ENCODE data around the gene SRGAP1. TPM values are rescaled to one million over a fixed set of nuclear protein-coding genes. Genes with fewer than 3 reads are reported as not detected.

Gene SRGAP1
- total RNA-seq, 1 experiment from 2014 or later, result 0.97 TPM

DNA sequence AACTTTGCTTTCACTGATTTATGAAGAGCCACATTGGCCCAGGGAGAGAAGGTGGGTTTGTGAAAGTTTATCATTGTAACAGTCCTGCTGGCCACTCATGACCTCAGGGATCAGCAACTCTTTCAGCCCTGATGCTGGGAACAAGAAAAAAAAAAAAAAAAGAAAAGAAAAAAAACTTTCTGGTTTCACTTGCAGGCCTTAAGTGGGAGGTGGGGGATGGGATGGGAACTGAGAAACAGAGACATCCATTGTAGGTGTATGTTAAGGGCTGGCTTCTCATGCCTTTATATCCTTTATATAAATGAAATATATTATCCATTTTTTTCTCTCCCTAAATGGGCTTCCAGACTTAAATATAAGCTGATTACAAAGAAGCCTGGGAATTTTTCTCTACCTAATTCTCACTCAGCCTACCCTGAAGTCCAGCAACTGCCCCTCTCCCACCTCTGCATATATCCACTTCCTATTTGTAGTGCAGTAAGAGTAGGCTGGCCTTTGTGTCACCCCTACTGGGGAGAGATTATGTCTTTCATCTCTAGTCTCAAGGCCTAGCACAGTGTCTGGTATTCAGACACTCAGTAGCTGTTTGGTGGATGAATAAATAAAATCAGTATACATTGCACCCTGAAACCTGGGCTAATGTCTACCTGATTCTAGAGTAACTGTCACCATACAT, 190.5 kb downstream of the SRGAP1 start:
- DNase-seq, result no peak
- H3K36me3 ChIP-seq (replicated peaks; ENCODE audit: control insufficient read depth, insufficient read depth, low read length), result no peaks in the 10 kb centered on the region
- H3K27me3 ChIP-seq (ENCODE audit: control insufficient read depth, insufficient read depth, low read length), result no peaks in the 10 kb centered on the region
- H3K4me3 ChIP-seq (ENCODE audit: insufficient read depth, low read depth, low read length), result no peak overlapping the region

DNA sequence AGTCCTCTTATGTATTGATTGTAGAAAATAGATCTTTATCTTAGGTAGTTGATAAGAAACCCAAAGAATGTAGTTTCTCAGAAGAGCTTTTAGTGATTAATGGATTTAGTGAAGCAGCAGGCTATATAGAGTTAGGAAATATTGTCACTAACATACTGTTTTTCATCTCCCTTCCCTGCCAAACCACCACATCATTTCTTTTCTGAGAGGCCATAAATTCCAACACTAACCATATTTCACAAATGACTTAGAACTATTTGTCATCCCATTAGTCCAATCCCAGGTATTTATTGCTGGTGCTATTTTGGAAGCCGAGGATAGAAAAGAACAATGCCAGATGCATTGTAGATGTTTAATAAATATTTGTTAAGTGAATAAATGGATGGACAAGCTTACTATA, 191.9 kb downstream of the SRGAP1 start:
- H3K4me3 ChIP-seq (ENCODE audit: insufficient read depth, low read depth, low read length), result no peak overlapping the region
- H3K36me3 ChIP-seq (replicated peaks; ENCODE audit: control insufficient read depth, insufficient read depth, low read length), result no peaks in the 10 kb centered on the region; the same call in 1 of the 2 replicates
- H3K27me3 ChIP-seq (ENCODE audit: control insufficient read depth, insufficient read depth, low read length), result no peaks in the 10 kb centered on the region
- DNase-seq, result no peak

DNA sequence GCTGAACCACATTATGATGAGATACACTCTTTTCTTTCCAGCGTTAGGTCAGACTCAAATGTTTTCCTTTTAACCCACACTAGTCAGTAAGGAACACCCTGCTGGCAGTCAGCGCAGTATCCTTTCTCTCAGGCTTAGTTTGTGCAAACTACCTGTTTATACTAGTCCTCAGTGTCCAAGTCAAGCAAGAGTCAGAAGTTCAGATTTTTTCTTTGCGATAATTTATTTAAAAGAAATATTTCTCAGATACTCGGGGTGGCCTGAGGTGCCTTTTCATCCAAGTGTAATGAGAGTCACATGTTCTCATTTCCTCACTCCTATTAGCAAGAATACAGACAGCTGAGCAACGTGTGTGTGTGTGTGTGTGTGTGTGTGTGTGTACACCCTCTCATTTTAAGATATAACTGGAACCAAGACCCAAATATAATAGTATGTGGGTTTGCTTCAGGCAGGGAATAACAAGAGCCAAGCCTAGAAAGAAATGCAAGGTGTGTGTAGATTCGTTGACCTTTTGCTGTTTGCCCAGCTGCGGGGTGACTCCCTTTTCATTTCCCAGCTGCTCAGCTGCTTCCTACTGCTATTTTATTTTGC, 194.9 kb downstream of the SRGAP1 start:
- Histone ChIP-seq H3K4me3 (ENCODE audit: insufficient read depth, low read depth, low read length) (no peak overlapping the region), H3K27me3 (ENCODE audit: control insufficient read depth, insufficient read depth, low read length) (no peaks in the 10 kb centered on the region), H3K36me3 (replicated peaks; ENCODE audit: control insufficient read depth, insufficient read depth, low read length) (no peaks in the 10 kb centered on the region; the same call in 1 of the 2 replicates)
- DNase-seq, result peak; percentile 6

DNA sequence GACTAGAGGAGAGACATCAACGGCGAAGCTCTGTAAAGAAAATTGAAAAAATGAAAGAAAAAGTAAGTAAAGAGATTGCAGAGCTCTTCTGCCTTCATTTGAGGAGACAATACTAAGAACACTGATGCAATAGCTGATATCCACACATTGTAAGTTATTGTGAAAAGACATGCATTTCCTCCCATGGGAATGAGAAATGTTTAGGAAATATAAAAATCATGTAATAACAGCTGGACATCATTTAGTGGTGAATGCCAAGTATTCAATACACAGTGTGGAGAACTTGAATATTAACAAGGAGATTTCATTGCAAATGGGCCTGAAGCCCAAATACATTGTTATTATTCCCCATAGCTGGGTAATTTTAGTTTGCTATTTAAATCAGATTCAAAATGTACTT, 198.4 kb downstream of the SRGAP1 start:
- no peak overlapping the region for H3K4me3 ChIP-seq (ENCODE audit: insufficient read depth, low read depth, low read length)
- H3K36me3 ChIP-seq (replicated peaks; ENCODE audit: control insufficient read depth, insufficient read depth, low read length), result no peaks in the 10 kb centered on the region; the same call in 1 of the 2 replicates
- DNase-seq, result no peak
- H3K27me3 ChIP-seq (ENCODE audit: control insufficient read depth, insufficient read depth, low read length), result no peaks in the 10 kb centered on the region

DNA sequence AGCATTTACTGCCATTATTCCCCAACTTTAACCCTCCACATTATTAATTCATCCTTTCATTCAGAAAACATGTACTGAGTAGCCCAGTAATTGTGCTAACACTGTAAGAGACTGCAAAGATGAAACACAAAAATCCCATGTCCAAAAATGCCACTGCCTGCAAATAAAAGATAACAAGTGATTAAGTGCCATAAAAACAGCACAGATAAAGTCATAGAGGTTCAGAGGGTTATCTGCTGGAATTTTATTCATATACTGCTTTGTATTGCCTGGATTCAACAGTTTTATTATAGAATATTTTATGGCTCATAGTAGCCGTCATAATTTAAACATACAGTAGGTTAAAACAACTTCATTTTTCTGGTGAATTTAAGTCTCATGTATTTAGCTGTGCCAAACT, 199.7 kb downstream of the SRGAP1 start:
- DNase-seq, result no peak
- Histone ChIP-seq H3K27me3 (ENCODE audit: control insufficient read depth, insufficient read depth, low read length) (no peaks in the 10 kb centered on the region), H3K36me3 (replicated peaks; ENCODE audit: control insufficient read depth, insufficient read depth, low read length) (no peaks in the 10 kb centered on the region; the same call in 1 of the 2 replicates), H3K4me3 (ENCODE audit: insufficient read depth, low read depth, low read length) (no peak overlapping the region)

DNA sequence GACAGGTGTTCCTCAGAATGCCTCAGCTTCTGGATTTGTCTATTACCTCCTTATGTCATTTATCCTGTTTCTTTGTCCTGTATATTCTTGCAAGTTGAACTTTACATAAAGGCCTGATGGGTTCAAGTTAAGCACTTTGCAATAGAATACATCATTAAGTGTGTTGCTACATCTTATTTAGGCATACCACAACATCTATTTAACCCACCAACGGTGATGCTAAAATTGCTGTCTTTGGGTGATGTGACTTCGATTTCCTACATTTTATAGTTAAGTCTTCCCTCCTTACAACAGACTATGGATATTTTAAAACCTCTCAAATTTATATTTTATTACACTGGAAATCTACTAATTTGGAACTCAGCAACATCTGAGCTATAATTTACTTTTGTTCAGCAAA, 206.6 kb downstream of the SRGAP1 start:
- Histone ChIP-seq H3K27me3 (ENCODE audit: control insufficient read depth, insufficient read depth, low read length) (no peaks in the 10 kb centered on the region), H3K36me3 (replicated peaks; ENCODE audit: control insufficient read depth, insufficient read depth, low read length) (no peaks in the 10 kb centered on the region), H3K4me3 (ENCODE audit: insufficient read depth, low read depth, low read length) (no peak overlapping the region)
- DNase-seq, result no peak

DNA sequence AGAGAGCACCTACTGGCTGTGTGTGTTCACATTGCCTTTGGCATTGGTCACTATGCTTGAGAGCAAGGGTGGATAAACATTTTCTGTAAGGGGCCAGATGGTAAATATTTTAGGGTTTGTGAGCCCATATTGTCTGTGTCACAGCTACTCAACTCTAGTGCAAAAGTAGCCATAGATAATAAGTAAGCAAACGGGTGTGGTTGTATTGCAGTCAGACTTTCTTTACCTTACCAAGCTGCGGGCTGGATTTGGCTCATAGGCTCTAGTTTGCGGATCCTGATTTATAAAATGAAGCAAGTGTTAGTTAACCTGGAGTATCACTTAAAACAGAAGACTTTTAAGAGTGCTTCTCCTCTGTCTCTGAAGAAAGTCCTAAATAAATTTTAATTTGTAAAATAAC, 208.6 kb downstream of the SRGAP1 start:
- no peak for DNase-seq
- no peak overlapping the region for H3K4me3 ChIP-seq (ENCODE audit: insufficient read depth, low read depth, low read length)
- no peaks in the 10 kb centered on the region for H3K27me3 ChIP-seq (ENCODE audit: control insufficient read depth, insufficient read depth, low read length)
- H3K36me3 ChIP-seq (replicated peaks; ENCODE audit: control insufficient read depth, insufficient read depth, low read length), result no peaks in the 10 kb centered on the region

DNA sequence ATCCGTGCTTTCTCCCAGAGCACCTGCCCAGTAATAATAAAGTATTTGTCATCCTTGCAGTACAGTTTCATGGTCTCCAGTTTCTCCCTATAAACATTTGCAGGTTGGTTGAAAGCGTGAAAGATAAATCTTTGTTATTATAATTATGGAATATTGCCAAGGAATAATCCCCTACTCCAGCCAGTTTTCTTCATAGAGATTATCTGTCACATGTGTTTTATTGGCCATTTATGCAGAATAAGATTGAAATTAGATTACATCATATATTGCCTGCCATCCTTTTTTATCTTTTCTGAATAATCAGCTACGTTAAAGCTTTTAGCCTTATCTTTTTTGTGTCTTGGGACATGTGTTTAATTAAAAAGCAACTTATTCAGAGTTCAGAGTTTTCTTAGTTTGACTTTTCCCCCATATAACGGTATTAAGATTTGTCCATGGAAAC, 209.6 kb downstream of the SRGAP1 start:
- no peaks in the 10 kb centered on the region for H3K27me3 ChIP-seq (ENCODE audit: control insufficient read depth, insufficient read depth, low read length)

DNA sequence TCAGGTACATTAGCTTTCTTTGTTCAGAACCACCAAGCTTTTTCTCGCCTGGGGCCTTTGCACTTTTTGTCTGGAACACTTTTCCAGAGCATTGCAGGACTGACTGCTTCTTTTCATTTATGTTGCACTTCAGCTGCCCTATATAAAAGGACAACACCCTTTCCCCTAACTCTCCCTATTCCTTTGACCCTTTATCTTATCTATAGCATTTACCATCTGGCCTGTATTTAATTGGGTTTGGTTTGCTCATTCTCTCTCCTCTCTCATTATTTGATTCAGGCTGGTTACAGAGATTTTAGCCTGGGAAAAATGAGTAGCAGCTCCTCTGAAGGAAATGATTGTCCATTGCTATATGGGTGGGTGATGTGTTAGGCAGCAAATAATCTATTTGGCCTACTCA, 212.2 kb downstream of the SRGAP1 start:
- Histone ChIP-seq H3K4me3 (ENCODE audit: insufficient read depth, low read depth, low read length) (no peak overlapping the region), H3K27me3 (ENCODE audit: control insufficient read depth, insufficient read depth, low read length) (no peaks in the 10 kb centered on the region), H3K36me3 (replicated peaks; ENCODE audit: control insufficient read depth, insufficient read depth, low read length) (no peaks in the 10 kb centered on the region)
- no peak for DNase-seq

More for the DNA sequence above, 209.6 kb downstream of the SRGAP1 start:
- Histone ChIP-seq H3K4me3 (ENCODE audit: insufficient read depth, low read depth, low read length) (no peak overlapping the region), H3K36me3 (replicated peaks; ENCODE audit: control insufficient read depth, insufficient read depth, low read length) (no peaks in the 10 kb centered on the region)
- DNase-seq, result no peak

DNA sequence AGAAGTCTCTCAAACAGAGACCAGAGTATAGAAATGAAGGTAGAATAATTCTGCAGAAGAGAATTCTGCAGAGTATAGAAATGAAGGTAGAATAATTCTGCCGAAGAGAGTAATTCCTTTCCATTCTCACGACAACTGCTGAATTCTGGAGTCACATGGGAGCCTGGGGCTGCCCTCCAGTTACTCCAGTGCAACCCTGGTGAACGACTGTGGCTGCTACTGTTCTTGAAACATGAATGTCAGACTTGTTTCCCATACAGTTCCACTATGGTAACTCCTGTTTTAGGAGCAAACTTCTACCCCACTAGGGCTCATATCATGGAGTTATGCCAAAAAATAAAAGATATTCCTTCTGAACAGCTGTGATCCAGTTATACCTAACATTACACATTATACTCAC, 213.2 kb downstream of the SRGAP1 start:
- H3K4me3 ChIP-seq (ENCODE audit: insufficient read depth, low read depth, low read length), result no peak overlapping the region
- H3K27me3 ChIP-seq (ENCODE audit: control insufficient read depth, insufficient read depth, low read length), result no peaks in the 10 kb centered on the region
- H3K36me3 ChIP-seq (replicated peaks; ENCODE audit: control insufficient read depth, insufficient read depth, low read length), result no peaks in the 10 kb centered on the region
- DNase-seq, result no peak

DNA sequence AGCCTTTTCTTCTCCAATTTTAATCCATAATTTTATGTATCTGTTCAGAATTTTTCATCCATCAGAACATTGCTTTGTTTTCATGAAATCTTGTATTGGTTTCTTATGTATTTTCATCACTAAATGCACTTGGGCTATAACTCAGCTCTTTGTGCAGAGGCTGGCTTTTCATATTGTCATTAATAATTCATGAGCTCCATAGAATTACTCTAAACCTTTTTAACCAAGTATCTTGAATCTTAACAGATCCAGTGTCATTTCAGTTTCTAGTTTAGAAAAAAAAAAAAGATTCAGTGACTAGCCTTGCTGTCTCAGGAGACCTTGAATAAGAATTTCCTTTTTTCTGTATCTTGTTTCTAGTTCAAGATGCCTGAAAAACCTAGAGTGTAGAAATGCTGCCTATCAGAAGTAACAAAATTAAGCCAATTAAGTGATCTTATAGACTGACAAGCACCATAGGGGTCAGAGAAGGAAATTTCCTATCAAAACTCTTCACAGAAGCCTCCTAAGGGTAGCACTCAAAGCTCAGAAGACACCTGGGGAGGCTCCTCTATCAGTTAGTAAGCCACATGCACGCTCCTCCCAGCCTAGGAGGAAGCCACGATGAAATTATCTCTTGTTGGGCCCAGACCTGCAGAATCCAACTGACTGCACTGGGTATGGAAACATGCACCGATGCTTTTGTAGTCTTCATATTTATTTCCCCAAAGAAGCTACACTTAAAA, 214.2 kb downstream of the SRGAP1 start:
- H3K4me3 ChIP-seq (ENCODE audit: insufficient read depth, low read depth, low read length), result no peak overlapping the region
- H3K27me3 ChIP-seq (ENCODE audit: control insufficient read depth, insufficient read depth, low read length), result no peaks in the 10 kb centered on the region
- DNase-seq, result no peak
- H3K36me3 ChIP-seq (replicated peaks; ENCODE audit: control insufficient read depth, insufficient read depth, low read length), result no peaks in the 10 kb centered on the region

DNA sequence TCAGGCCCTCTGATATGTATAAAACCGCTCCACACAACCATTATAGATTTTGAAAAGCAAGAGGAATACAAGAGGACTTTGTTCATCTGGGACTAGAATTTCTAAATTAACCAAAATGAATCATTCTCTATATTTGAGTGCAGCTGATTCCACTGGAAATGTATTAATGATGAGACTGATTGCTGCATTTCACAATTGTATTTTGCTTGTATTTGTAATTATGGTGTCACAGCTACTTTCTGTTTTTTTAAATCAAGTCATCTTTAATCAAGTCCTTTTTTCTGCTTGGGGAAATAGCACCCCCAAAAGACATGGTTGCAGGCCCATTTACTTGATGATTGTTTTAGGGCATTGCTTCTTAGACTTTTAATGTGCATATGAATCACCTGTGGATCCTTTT, 215.2 kb downstream of the SRGAP1 start:
- H3K4me3 ChIP-seq (ENCODE audit: insufficient read depth, low read depth, low read length), result no peak overlapping the region
- DNase-seq, result no peak
- no peaks in the 10 kb centered on the region for H3K36me3 ChIP-seq (replicated peaks; ENCODE audit: control insufficient read depth, insufficient read depth, low read length)
- no peaks in the 10 kb centered on the region for H3K27me3 ChIP-seq (ENCODE audit: control insufficient read depth, insufficient read depth, low read length)

DNA sequence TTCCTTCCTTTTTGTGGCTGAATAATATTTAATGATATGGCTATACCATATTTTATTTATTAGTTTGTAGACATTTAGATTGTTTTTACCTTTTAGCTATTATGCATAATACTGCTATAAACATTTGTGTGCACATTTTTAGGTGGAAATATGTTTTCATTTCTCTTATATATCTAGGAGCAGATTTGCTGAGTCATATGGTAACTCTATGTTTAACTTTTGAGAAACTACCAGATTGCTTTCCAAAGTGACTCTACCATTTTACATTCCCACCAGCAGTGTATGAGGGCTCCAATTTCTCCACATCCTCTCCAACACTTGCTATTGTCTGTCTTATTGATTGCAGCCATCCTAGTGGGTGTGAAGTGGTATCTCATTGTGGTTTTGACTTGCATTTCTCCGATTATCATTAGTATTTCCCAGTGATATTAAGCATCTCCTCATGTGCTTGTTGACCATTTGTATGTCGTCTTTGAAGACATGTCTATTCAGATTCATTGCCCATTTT, 217.4 kb downstream of the SRGAP1 start:
- H3K27me3 ChIP-seq (ENCODE audit: control insufficient read depth, insufficient read depth, low read length), result no peaks in the 10 kb centered on the region
- no peak for DNase-seq
- no peaks in the 10 kb centered on the region for H3K36me3 ChIP-seq (replicated peaks; ENCODE audit: control insufficient read depth, insufficient read depth, low read length)
- H3K4me3 ChIP-seq (ENCODE audit: insufficient read depth, low read depth, low read length), result no peak overlapping the region

DNA sequence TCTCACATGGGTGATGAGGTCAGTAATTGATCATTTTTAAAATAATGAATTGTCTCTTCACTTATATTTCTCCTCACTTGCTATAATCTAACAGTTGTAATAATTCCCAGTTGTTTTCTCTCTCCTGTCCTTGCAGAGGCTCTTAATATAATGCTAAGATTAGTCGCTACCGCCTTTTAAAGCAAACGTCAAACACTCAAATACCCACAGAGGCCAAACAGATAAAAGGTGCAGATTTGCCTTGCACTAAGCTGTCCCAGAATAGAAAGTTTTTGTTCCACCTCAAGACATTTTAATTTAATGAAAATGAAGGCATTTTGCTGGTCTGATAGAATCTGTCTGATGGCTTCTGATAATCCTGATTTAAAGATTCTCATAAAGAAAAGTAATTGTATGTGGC, 218.6 kb downstream of the SRGAP1 start:
- H3K27me3 ChIP-seq (ENCODE audit: control insufficient read depth, insufficient read depth, low read length), result no peaks in the 10 kb centered on the region
- DNase-seq, result no peak
- no peak overlapping the region for H3K4me3 ChIP-seq (ENCODE audit: insufficient read depth, low read depth, low read length)
- no peaks in the 10 kb centered on the region for H3K36me3 ChIP-seq (replicated peaks; ENCODE audit: control insufficient read depth, insufficient read depth, low read length)

DNA sequence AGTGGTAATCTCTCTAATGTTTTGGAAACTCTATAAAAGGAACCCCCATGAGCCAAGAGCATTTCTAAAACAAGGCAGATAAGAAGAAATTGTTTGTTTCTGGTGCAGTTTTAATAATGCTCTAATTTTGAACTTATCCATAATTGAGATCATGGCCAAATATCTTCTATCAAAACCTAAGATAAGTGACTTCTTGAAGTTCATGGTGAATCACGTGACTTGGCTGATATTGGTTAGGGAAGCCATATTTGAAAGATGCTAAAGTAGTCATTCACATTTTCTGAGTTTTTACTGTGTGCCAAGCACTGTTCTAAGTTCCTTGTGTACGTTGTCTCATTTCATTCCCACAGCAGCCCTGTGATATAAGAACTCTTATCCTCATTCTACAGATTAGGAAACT, 219.7 kb downstream of the SRGAP1 start:
- no peak for DNase-seq
- no peaks in the 10 kb centered on the region for H3K36me3 ChIP-seq (replicated peaks; ENCODE audit: control insufficient read depth, insufficient read depth, low read length)
- no peak overlapping the region for H3K4me3 ChIP-seq (ENCODE audit: insufficient read depth, low read depth, low read length)
- H3K27me3 ChIP-seq (ENCODE audit: control insufficient read depth, insufficient read depth, low read length), result no peaks in the 10 kb centered on the region

Data from H7 (cell line).